ENCODE data around the gene ARHGAP33. TPM values are rescaled to one million over a fixed set of nuclear protein-coding genes. Genes with fewer than 3 reads are reported as not detected.
"Not testable (repeated sequence)": the region's sequence is repeated elsewhere in the genome, so short reads cannot be mapped to it uniquely, and the experiment has no call there.

ARHGAP33 gene
- total RNA-seq, 5 donors from 2014 or later (not counting 1 experiment from before 2014, with no cell fraction given), result 19.7 to 38.5 (median 22.8) TPM

GRCh38 chr19:35772362-35772761 is 3.0 kb upstream of the ARHGAP33 start:
- CTCF ChIA-PET; ATAC-seq (replicated peaks in 1 of 4): not testable (repeated sequence)

GRCh38 chr19:35773020-35773806 is 2.2 kb upstream of the ARHGAP33 start:
- POLR2A ChIA-PET, result no interaction called here
- H3K27me3 Mint-ChIP-seq, result no peaks in the 10 kb centered on the region

More at GRCh38 chr19:35772362-35772761, 3.0 kb upstream of the ARHGAP33 start:
- H3K36me3 Mint-ChIP-seq; H3K27me3 ChIP-seq (replicated peaks in 1 of 2; ENCODE audit: control insufficient read depth in 2 of 2, extremely low read depth in 1 of 2, insufficient read depth in 2 of 2, low read length in 1 of 2); H3K27ac ChIP-seq (ENCODE audit: low read length); H3K36me3 ChIP-seq (ENCODE audit: control insufficient read depth in 2 of 2, extremely low read depth in 1 of 2, insufficient read depth in 1 of 2, low read length in 1 of 2); H3K9me3 Mint-ChIP-seq; H3K9me3 ChIP-seq; H3K4me3 ChIP-seq (ENCODE audit: control insufficient read depth in 1 of 2, extremely low read depth in 1 of 2, low read length in 1 of 2); H3K4me3 Mint-ChIP-seq; H3K27ac Mint-ChIP-seq; DNase-seq; H3K27me3 Mint-ChIP-seq; POLR2A ChIA-PET: not testable (repeated sequence)
- WGBS (ENCODE audit: insufficient coverage), result 94% methylated on average over 3 of the region's 5 CpGs
- H3K4me1 Mint-ChIP-seq, result peaks cover 6 to 20% (median 20%) of the 10 kb centered on the region in 3 donors
- H3K4me1 ChIP-seq (ENCODE audit: control insufficient read depth in 1 of 2, extremely low read depth in 1 of 2, insufficient read depth in 2 of 2, low read length in 2 of 2), result peaks cover 4 to 19% of the 10 kb centered on the region in 2 experiments

GRCh38 chr19:35774274-35775045 is 904 bp upstream of the ARHGAP33 start:
- ATAC-seq (replicated peaks in 1 of 4) (no peak), DNase-seq (no peak)
- POLR2A ChIA-PET, result no interaction called here
- peaks cover 4 to 19% of the 10 kb centered on the region in 2 experiments for H3K4me1 ChIP-seq (ENCODE audit: control insufficient read depth in 1 of 2, extremely low read depth in 1 of 2, insufficient read depth in 2 of 2, low read length in 2 of 2)
- Mint-ChIP-seq H3K27me3 (no peaks in the 10 kb centered on the region), H3K27ac (peak overlapping the region in 1 of 2 donors; percentile 64), H3K4me1 (peaks cover 6 to 20% (median 20%) of the 10 kb centered on the region in 3 donors), H3K4me3 (peak overlapping the region; percentile 78 to 88 (median 80)), H3K36me3 (peaks cover 4% of the 10 kb centered on the region), H3K9me3 (no peaks in the 10 kb centered on the region)
- peak overlapping the region in 1 of 2 donors; percentile 62 for H3K4me3 ChIP-seq (ENCODE audit: control insufficient read depth in 1 of 2, extremely low read depth in 1 of 2, low read length in 1 of 2)
- CTCF ChIA-PET, result no interaction called here
- H3K27me3 ChIP-seq (replicated peaks in 1 of 2; ENCODE audit: control insufficient read depth in 2 of 2, extremely low read depth in 1 of 2, insufficient read depth in 2 of 2, low read length in 1 of 2), result no peaks in the 10 kb centered on the region
- no peaks in the 10 kb centered on the region for H3K36me3 ChIP-seq (ENCODE audit: control insufficient read depth in 2 of 2, extremely low read depth in 1 of 2, insufficient read depth in 1 of 2, low read length in 1 of 2)
- WGBS (ENCODE audit: insufficient coverage), result 62% methylated on average over 12 of the region's 16 CpGs
- no peaks in the 10 kb centered on the region for H3K9me3 ChIP-seq
- no peak overlapping the region for H3K27ac ChIP-seq (ENCODE audit: low read length)

More at GRCh38 chr19:35773020-35773806, 2.2 kb upstream of the ARHGAP33 start:
- WGBS (ENCODE audit: insufficient coverage), result 100% methylated on average over 2 of the region's 9 CpGs
- CTCF ChIA-PET, result interaction anchor here in 1 of 2 donors (0.6 kb wide), 1 partner anchor 78 kb away, joined by 4 read pairs; no protein-coding TSS in a partner anchor
- ATAC-seq (replicated peaks in 1 of 4) (no peak), DNase-seq (no peak)
- Mint-ChIP-seq H3K4me1 (peaks cover 6 to 20% (median 20%) of the 10 kb centered on the region in 3 donors), H3K27ac (no peak overlapping the region), H3K9me3 (no peaks in the 10 kb centered on the region), H3K4me3 (no peak overlapping the region), H3K36me3 (peaks cover 4% of the 10 kb centered on the region)
- Histone ChIP-seq H3K4me1 (ENCODE audit: control insufficient read depth in 1 of 2, extremely low read depth in 1 of 2, insufficient read depth in 2 of 2, low read length in 2 of 2) (peaks cover 4 to 19% of the 10 kb centered on the region in 2 experiments), H3K9me3 (no peaks in the 10 kb centered on the region), H3K27me3 (replicated peaks in 1 of 2; ENCODE audit: control insufficient read depth in 2 of 2, extremely low read depth in 1 of 2, insufficient read depth in 2 of 2, low read length in 1 of 2) (no peaks in the 10 kb centered on the region), H3K27ac (ENCODE audit: low read length) (no peak overlapping the region), H3K4me3 (ENCODE audit: control insufficient read depth in 1 of 2, extremely low read depth in 1 of 2, low read length in 1 of 2) (no peak overlapping the region), H3K36me3 (ENCODE audit: control insufficient read depth in 2 of 2, extremely low read depth in 1 of 2, insufficient read depth in 1 of 2, low read length in 1 of 2) (peaks cover 0 to 4% of the 10 kb centered on the region in 2 donors)

GRCh38 chr19:35775046-35775297 is 392 bp upstream of the ARHGAP33 start:
- no peaks in the 10 kb centered on the region for H3K27me3 ChIP-seq (replicated peaks in 1 of 2; ENCODE audit: control insufficient read depth in 2 of 2, extremely low read depth in 1 of 2, insufficient read depth in 2 of 2, low read length in 1 of 2)
- H3K27ac ChIP-seq (ENCODE audit: low read length), result no peak overlapping the region
- no peaks in the 10 kb centered on the region for H3K9me3 ChIP-seq
- Mint-ChIP-seq H3K27ac (no peak overlapping the region), H3K4me3 (peak overlapping the region; percentile 78 to 88 (median 80)), H3K9me3 (no peaks in the 10 kb centered on the region), H3K4me1 (peaks cover 6 to 20% (median 20%) of the 10 kb centered on the region in 3 donors), H3K36me3 (peaks cover 4% of the 10 kb centered on the region), H3K27me3 (no peaks in the 10 kb centered on the region)
- ChIA-PET CTCF (no interaction called here), POLR2A (no interaction called here)
- WGBS (ENCODE audit: insufficient coverage), result 20% methylated on average over 7 of the region's 9 CpGs
- no peak for DNase-seq
- peaks cover 0 to 1% of the 10 kb centered on the region in 2 donors for H3K36me3 ChIP-seq (ENCODE audit: control insufficient read depth in 2 of 2, extremely low read depth in 1 of 2, insufficient read depth in 1 of 2, low read length in 1 of 2)
- peak overlapping the region in 1 of 2 donors; percentile 62 for H3K4me3 ChIP-seq (ENCODE audit: control insufficient read depth in 1 of 2, extremely low read depth in 1 of 2, low read length in 1 of 2)
- peak in 1 of 4 experiments; percentile 19 for ATAC-seq (replicated peaks in 1 of 4)
- peaks cover 4 to 19% of the 10 kb centered on the region in 2 experiments for H3K4me1 ChIP-seq (ENCODE audit: control insufficient read depth in 1 of 2, extremely low read depth in 1 of 2, insufficient read depth in 2 of 2, low read length in 2 of 2)

- Histone ChIP-seq H3K9me3 (no peaks in the 10 kb centered on the region), H3K27me3 (replicated peaks in 1 of 2; ENCODE audit: control insufficient read depth in 2 of 2, extremely low read depth in 1 of 2, insufficient read depth in 2 of 2, low read length in 1 of 2) (no peaks in the 10 kb centered on the region), H3K36me3 (ENCODE audit: control insufficient read depth in 2 of 2, extremely low read depth in 1 of 2, insufficient read depth in 1 of 2, low read length in 1 of 2) (peaks cover 0 to 3% of the 10 kb centered on the region in 2 donors), H3K4me3 (ENCODE audit: control insufficient read depth in 1 of 2, extremely low read depth in 1 of 2, low read length in 1 of 2) (peak overlapping the region in 1 of 2 donors; percentile 62), H3K4me1 (ENCODE audit: control insufficient read depth in 1 of 2, extremely low read depth in 1 of 2, insufficient read depth in 2 of 2, low read length in 2 of 2) (peaks cover 4 to 19% of the 10 kb centered on the region in 2 experiments), H3K27ac (ENCODE audit: low read length) (no peak overlapping the region)
- POLR2A ChIA-PET, result no interaction called here
- no peak for ATAC-seq (replicated peaks in 1 of 4)
- no peak for DNase-seq
- peaks cover 6% of the 10 kb centered on the region for H3K36me3 Mint-ChIP-seq
- H3K4me1 Mint-ChIP-seq, result peaks cover 6 to 20% (median 20%) of the 10 kb centered on the region in 3 donors
- WGBS (ENCODE audit: insufficient coverage), result 73% methylated on average over 11 of the region's 13 CpGs
- no peak overlapping the region for H3K27ac Mint-ChIP-seq
- CTCF ChIA-PET, result no interaction called here
- no peaks in the 10 kb centered on the region for H3K27me3 Mint-ChIP-seq
- H3K9me3 Mint-ChIP-seq, result no peaks in the 10 kb centered on the region
- H3K4me3 Mint-ChIP-seq, result peak overlapping the region; percentile 62 to 88 (median 72)
Observed at GRCh38 chr19:35776102-35776788, 881 bp downstream of the ARHGAP33 start.
